Transverse colon (tissue), 4 donors: Measurements from ENCODE around the gene PHF21B. TPM values are rescaled to one million over a fixed set of nuclear protein-coding genes. Genes with fewer than 3 reads are reported as not detected.

ENCODE experiments used
- DNase-seq: peaks from one replicate; pipeline ENCODE4 v3.0.0-alpha.2; 2019
- H3K27ac ChIP-seq, 4 donors: fragments of 200-600 bp; sonication (generic); 2 replicates each; pipeline ENCODE4 v1.5.1; 2016 to 2018; ENCODE audit warnings: inconsistent platforms in 4 of 4
- H3K27me3 ChIP-seq: fragments of 200-600 bp; sonication (generic); 2 replicates; pipeline ENCODE4 v1.5.1; 2017; ENCODE audit warnings: inconsistent platforms
- H3K36me3 ChIP-seq, 4 donors: fragments of 200-600 bp; sonication (generic); 2 replicates each; pipeline ENCODE4 v1.5.1; 2017 to 2019; ENCODE audit warnings: inconsistent platforms in 4 of 4
- H3K4me1 ChIP-seq, 4 donors: fragments of 200-600 bp; sonication (generic); 2 replicates each; pipeline ENCODE4 v1.5.1; 2017 to 2020; ENCODE audit warnings: inconsistent platforms in 4 of 4
- H3K4me3 ChIP-seq, 4 donors: fragments of 200-600 bp; sonication (generic); 1 replicate in 1 of 4; 2 replicates in 3 of 4; pipeline versions ENCODE4 v1.5.1 to v1.6.1; 2017 to 2019; ENCODE audit warnings: inconsistent platforms in 4 of 4
- H3K9me3 ChIP-seq, 2 donors: fragments of 200-600 bp; sonication (generic); 2 replicates each; pipeline ENCODE4 v1.5.1; 2017 to 2019; ENCODE audit warnings: inconsistent platforms in 2 of 2
- EP300 ChIP-seq: sonication (generic); formaldehyde crosslinking; IDR thresholded peaks from one replicate; pipeline ENCODE4 v1.6.1; 2017; ENCODE audit warnings: antibody characterized with exemption, low read depth
- POLR2A ChIP-seq: fragments of 450-650 bp; IDR thresholded peaks from one replicate; pipeline ENCODE4 v1.6.1; 2016; ENCODE audit warnings: antibody characterized with exemption, mild to moderate bottlenecking, moderate library complexity
- POLR2AphosphoS5 ChIP-seq, 3 donors: sonication (generic); formaldehyde crosslinking; IDR thresholded peaks; one replicate each; pipeline ENCODE4 v1.6.1; 2016; ENCODE audit warnings: antibody characterized with exemption in 3 of 3
- WGBS, 2 donors: methylation state at CpG; one replicate each; pipeline ENCODE4 v1.1.5; 2018; ENCODE audit warnings: low coverage in 1 of 2; 5-methylcytosine and 5-hydroxymethylcytosine counted together
- in situ Hi-C, 4 donors: fragments of 200-750 bp; cut with MboI; loops; one replicate each; pipeline versions ENCODE4 v1.15.0 to v1.15.1; 2017; ENCODE audit warnings: low sequenced_read_pairs in 3 of 4, low pct_ligation_motif_present in 1 of 4, low pct_unique_long_range_greater_than_20kb in 1 of 4
- intact Hi-C: fragments of 100-400 bp; cut with DNase I; formaldehyde crosslinking; loops from one replicate; pipeline ENCODE4 v1.15.1; 2023; ENCODE audit warnings: low total_unique reads
- total RNA-seq, 4 donors: library from RNA; depleted of rRNA; stranded (reverse); fragments of >200 nt; gene quantifications; one replicate each; pipeline ENCODE4 v1.1.0, GENCODE V29; 2016
- TF ChIP-seq, protein P1 (sequence below), 5 experiments: fragments of 200-600 bp in 3 of 5; fragments of 450-650 bp in 2 of 5; sonication (generic) in 3 of 5; IDR thresholded peaks; 1 replicate in 2 of 5; 2 replicates in 3 of 5; pipeline ENCODE4 v1.5.1; 2016 to 2017; ENCODE audit warnings: antibody characterized with exemption in 5 of 5, inconsistent platforms in 3 of 5, mild to moderate bottlenecking in 2 of 5, moderate library complexity in 1 of 5

The PHF21B gene
- total RNA-seq, 4 donors from 2014 or later = not detected

DNA sequence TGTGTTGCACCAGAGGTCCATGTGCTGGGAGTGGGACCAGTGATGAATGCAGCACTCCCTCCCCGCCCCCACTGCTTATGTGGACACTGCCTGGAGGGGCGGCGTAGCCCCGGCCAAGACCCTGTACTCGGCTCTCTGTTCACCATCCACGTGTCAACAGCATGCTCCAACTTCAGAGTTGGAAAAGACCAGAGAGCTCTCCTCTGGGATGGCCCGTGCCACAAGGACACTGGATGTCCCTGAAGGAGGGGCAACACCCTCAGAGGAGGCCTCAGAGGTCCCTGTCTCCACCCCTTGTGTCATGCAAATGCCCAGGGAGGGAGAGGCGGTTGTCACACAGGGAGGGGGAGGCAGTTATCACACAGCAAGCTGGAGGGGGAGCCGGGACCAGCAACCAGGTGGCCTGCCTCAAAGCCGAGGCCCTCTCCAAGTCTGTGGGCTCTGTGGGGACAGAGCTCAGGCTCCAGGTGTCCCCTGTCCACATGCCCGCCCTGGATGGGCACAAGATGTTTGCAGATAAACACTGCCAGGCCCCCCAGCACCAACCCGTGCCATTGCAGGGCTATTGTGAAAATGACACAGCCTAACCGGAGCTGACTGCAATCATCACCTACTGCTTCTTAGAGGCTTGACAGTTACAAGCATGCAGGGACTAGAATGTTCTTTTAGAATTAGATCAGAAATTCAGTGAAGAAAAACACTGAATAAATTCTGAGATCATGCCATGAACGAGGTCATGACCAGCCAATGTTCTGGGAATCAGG lies 121.1 kb downstream of the PHF21B start:
- intact Hi-C loops (no loop called here), in situ Hi-C loops (no loop called here)
- no peak overlapping the region for H3K27ac ChIP-seq
- H3K4me1 ChIP-seq = no peaks in the 10 kb centered on the region
- no peak for TF ChIP-seq POLR2AphosphoS5 (IDR thresholded peaks at IDR 0.05)
- no peak for TF ChIP-seq EP300
- TF ChIP-seq, protein P1, sequence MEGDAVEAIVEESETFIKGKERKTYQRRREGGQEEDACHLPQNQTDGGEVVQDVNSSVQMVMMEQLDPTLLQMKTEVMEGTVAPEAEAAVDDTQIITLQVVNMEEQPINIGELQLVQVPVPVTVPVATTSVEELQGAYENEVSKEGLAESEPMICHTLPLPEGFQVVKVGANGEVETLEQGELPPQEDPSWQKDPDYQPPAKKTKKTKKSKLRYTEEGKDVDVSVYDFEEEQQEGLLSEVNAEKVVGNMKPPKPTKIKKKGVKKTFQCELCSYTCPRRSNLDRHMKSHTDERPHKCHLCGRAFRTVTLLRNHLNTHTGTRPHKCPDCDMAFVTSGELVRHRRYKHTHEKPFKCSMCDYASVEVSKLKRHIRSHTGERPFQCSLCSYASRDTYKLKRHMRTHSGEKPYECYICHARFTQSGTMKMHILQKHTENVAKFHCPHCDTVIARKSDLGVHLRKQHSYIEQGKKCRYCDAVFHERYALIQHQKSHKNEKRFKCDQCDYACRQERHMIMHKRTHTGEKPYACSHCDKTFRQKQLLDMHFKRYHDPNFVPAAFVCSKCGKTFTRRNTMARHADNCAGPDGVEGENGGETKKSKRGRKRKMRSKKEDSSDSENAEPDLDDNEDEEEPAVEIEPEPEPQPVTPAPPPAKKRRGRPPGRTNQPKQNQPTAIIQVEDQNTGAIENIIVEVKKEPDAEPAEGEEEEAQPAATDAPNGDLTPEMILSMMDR (IDR thresholded peaks at IDR 0.05) = no peak
- no peak for TF ChIP-seq POLR2A
- H3K9me3 ChIP-seq = no peaks in the 10 kb centered on the region
- H3K36me3 ChIP-seq = no peaks in the 10 kb centered on the region
- WGBS, 2 donors = 74 to 76% methylated on average over 3 to 12 of the region's 14 CpGs
- no peak for DNase-seq
- no peaks in the 10 kb centered on the region for H3K27me3 ChIP-seq
- no peak overlapping the region for H3K4me3 ChIP-seq

DNA sequence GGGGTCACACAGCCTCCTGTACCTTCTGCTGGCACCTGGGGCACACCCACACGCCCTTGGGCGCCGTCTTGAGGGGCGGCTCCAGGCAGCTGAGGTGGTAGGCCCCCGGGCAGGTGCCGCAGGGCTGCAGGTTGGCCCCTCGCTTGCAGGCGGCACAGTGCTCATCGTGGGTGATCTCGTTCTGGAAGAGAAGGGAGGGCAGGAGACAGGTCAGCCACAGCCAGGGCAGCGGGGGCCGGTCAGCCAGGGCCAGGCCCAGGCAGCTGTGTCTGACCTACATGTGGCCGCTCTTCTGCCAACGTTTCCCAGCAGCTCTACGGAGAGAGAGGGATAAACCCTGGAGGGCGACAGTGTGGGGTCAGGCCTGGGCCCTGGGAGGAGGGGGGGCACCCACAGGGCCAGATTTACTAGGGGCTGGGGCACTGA lies 121.9 kb downstream of the PHF21B start:
- WGBS, 2 donors = 88% methylated on average over 13 of the region's 16 CpGs; no CpG with 5 or more reads in 1 of the 2 donors
- intact Hi-C loops (no loop called here), in situ Hi-C loops (no loop called here)
- no peaks in the 10 kb centered on the region for H3K36me3 ChIP-seq
- H3K27me3 ChIP-seq = no peaks in the 10 kb centered on the region
- H3K9me3 ChIP-seq = no peaks in the 10 kb centered on the region
- TF ChIP-seq POLR2A (no peak), EP300 (no peak)
- DNase-seq = no peak
- H3K27ac ChIP-seq = no peak overlapping the region
- H3K4me1 ChIP-seq = no peaks in the 10 kb centered on the region
- H3K4me3 ChIP-seq = no peak overlapping the region

DNA sequence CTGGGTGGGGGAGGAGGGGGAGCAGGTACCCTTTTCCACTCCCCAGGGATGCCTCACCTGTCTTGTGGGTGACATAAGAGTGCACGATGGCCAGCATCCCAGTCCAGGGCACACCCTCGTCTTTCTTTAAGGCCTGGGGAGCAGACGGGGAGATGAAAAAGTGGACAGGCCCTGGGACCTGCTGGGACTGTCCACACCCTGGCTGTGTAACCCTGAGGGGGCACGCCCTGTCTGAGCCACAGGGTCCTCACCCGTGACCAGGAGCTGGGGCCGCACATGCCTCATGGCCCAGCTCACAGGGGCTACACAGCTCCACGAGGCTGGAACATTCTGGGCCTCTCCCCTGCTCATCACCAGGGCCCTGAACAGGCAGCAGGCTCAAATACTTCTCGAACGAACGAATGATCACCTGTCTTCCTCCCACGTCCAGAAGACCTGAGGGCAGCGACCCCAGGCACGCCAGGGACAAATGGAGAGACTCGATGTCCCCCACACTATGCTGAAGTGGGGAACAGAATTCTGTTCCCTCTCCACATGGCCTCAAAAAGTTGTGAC lies 123.9 kb downstream of the PHF21B start:
- 78% methylated on average over 14 of the region's 14 CpGs; no CpG with 5 or more reads in 1 of the 2 donors for WGBS, 2 donors
- Histone ChIP-seq H3K9me3 (no peaks in the 10 kb centered on the region), H3K36me3 (no peaks in the 10 kb centered on the region), H3K27ac (no peak overlapping the region), H3K27me3 (no peaks in the 10 kb centered on the region), H3K4me1 (no peaks in the 10 kb centered on the region), H3K4me3 (no peak overlapping the region)
- intact Hi-C loops = no loop called here
- TF ChIP-seq, protein P1 (IDR thresholded peaks at IDR 0.05) = no peak
- no peak for TF ChIP-seq POLR2AphosphoS5 (IDR thresholded peaks at IDR 0.05)
- no peak for TF ChIP-seq POLR2A
- TF ChIP-seq EP300 = no peak
- DNase-seq = no peak
- in situ Hi-C loops = no loop called here

DNA sequence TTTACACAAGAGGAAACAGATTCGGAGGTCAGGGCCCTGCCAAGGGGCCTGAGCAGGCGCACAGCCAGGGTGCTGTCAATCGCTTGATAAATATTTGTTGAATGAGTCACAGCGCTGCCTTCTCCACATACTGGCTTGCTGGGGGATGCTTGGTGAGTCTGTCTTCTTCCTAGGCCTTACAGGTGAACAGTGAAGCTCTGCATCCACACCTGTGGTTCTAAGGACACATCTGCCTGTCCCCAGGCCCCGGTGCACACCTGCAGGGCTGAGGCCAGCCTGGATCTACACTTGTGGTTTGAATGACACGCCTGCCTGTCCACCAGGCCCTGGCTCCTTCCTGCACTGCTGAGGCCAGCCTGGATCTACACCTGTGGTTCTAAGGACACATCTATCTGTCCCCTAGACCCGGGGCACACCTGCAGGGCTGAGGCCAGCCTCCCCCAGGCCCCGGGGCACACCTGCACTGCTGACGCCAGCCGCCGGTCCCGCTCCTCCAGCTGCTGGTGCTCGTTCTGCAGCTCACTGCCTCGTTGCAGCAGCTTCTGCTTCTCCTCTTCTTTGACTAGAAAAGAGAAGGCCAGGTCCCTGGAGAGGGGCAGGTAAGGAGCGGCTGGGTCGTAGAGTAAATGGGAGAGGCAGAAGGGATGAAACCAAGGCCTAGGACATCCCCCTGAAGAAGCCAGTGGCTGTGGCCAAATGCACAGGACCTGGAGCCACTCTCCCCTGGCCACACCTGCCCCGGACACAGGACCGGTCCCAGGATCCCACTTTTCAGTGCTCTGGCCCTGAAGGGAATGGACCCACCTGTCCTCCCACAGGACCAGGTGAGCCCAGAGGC lies 124.6 kb downstream of the PHF21B start:
- Histone ChIP-seq H3K4me1 (no peaks in the 10 kb centered on the region), H3K36me3 (no peaks in the 10 kb centered on the region), H3K9me3 (no peaks in the 10 kb centered on the region), H3K27ac (no peak overlapping the region), H3K4me3 (no peak overlapping the region), H3K27me3 (no peaks in the 10 kb centered on the region)
- no peak for TF ChIP-seq POLR2AphosphoS5 (IDR thresholded peaks at IDR 0.05)
- no peak for TF ChIP-seq POLR2A
- TF ChIP-seq, protein P1 (IDR thresholded peaks at IDR 0.05) = no peak
- no peak for TF ChIP-seq EP300
- no peak for DNase-seq
- intact Hi-C loops (no loop called here), in situ Hi-C loops (no loop called here)
- WGBS, 2 donors = 47 to 75% methylated on average over 2 to 18 of the region's 18 CpGs
